Activated T-cell treated with anti-CD3 and anti-CD28 coated beads, Interleukin-2, amount 50 U/mL, for 4 hours (primary cell): ENCODE results near the gene CD2. TPM values are rescaled to one million over a fixed set of nuclear protein-coding genes. Genes with fewer than 3 reads are reported as not detected.

Experiments
- ATAC-seq, 2 donors: fragments of 200-7000 bp; cut with Tn5 transposase; one replicate each; pipeline ENCODE4 v1.10.0; 2021
- DNase-seq: peaks from one replicate; pipeline ENCODE4 v3.0.0-alpha.2; 2020
- H3K27me3 Mint-ChIP-seq: one replicate; pipeline ENCODE4 v1.8.0; 2021; ENCODE audit warnings: low read depth, mixed read lengths
- H3K36me3 Mint-ChIP-seq: one replicate; pipeline ENCODE4 v1.8.0; 2022; ENCODE audit warnings: mixed read lengths; ENCODE audit not compliant: insufficient read depth
- H3K4me1 Mint-ChIP-seq: one replicate; pipeline ENCODE4 v1.8.0; 2021; ENCODE audit warnings: low read depth, mixed read lengths
- H3K4me3 Mint-ChIP-seq: one replicate; pipeline ENCODE4 v1.8.0; 2021; ENCODE audit warnings: mild to moderate bottlenecking, moderate library complexity, mixed read lengths
- H3K9me3 Mint-ChIP-seq: one replicate; pipeline ENCODE4 v1.8.0; 2021; ENCODE audit warnings: mixed read lengths
- total RNA-seq, 3 donors: library from RNA; stranded (reverse); gene quantifications; one replicate each; pipeline ENCODE4 v1.2.1, GENCODE V29; 2021

Gene CD2
- total RNA-seq, 3 donors from 2014 or later: 353 to 393 (median 374) TPM

DNA sequence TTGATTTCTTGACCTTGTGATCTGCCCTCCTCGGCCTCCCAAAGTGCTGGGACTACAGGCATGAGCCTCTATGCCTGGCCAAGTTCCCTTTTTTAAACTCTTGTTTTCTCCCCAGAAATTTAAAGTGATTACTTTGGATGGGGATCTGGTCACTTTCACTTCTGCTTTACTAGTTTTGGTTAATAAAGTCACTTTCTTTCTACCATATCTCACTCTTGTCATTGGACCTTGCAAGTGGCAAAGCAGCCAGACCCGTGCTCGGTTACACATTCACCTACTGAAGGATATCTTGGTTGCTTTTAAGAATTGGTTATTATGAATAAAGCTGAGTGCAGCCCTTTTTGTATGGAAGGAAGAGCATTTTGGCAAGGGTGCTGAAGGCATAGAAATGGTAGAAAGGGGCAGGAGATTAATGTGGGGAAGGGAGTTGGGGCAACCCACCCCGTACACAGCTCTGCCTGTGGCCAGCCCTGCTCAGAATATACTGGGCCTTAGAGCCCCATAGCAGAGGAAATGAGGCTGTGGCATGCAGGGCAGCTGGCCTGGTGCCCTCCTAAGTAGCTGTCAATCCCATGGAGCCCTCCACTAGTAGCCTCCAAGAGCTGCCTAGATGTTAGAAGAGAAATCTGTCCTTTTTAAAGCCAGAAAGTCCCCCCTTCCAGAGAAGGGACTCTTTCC lies 40.7 kb downstream of the CD2 start:
- Mint-ChIP-seq H3K27me3 (no peaks in the 10 kb centered on the region), H3K4me1 (peaks cover 51% of the 10 kb centered on the region), H3K4me3 (no peak overlapping the region), H3K36me3 (peaks cover 11% of the 10 kb centered on the region), H3K9me3 (no peaks in the 10 kb centered on the region)
- no peak for ATAC-seq
- no peak for DNase-seq

DNA sequence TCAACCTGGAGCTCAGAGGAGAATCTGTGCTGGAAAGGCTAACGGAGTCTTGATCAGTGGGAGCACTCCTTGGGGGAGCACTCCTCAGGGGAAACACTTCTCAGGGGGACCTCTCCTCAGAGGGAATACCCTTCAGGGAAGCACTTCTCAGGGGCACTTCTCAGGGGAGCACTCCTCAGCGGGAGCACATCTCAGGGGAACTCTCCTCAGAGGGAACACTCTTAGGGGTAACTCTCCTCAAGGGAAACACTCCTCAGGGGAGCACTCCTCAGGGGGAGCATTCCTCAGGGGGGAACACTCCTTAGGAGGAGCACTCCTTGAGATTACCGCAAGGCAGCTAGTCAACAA lies 41.2 kb downstream of the CD2 start:
- Mint-ChIP-seq H3K27me3 (no peaks in the 10 kb centered on the region), H3K4me3 (no peak overlapping the region), H3K36me3 (peaks cover 13% of the 10 kb centered on the region), H3K9me3 (no peaks in the 10 kb centered on the region), H3K4me1 (peaks cover 51% of the 10 kb centered on the region)
- no peak for DNase-seq
- no peak for ATAC-seq

GRCh38 chr1:116804736-116805135 lies 50.5 kb downstream of the CD2 start:
- H3K4me3 Mint-ChIP-seq: peak overlapping the region; percentile 78
- no peaks in the 10 kb centered on the region for H3K9me3 Mint-ChIP-seq
- DNase-seq (no peak), ATAC-seq (no peak)
- H3K36me3 Mint-ChIP-seq: peaks cover 9% of the 10 kb centered on the region
- H3K4me1 Mint-ChIP-seq: peaks cover 86% of the 10 kb centered on the region
- no peaks in the 10 kb centered on the region for H3K27me3 Mint-ChIP-seq

- ATAC-seq (no peak), DNase-seq (no peak)
- no peaks in the 10 kb centered on the region for H3K9me3 Mint-ChIP-seq
- peaks cover 6% of the 10 kb centered on the region for H3K36me3 Mint-ChIP-seq
- peak overlapping the region; percentile 78 for H3K4me3 Mint-ChIP-seq
- peaks cover 86% of the 10 kb centered on the region for H3K4me1 Mint-ChIP-seq
- no peaks in the 10 kb centered on the region for H3K27me3 Mint-ChIP-seq
Observed at GRCh38 chr1:116805398-116805797, 51.2 kb downstream of the CD2 start.

- H3K36me3 Mint-ChIP-seq: peaks cover 8% of the 10 kb centered on the region
- no peaks in the 10 kb centered on the region for H3K27me3 Mint-ChIP-seq
- no peaks in the 10 kb centered on the region for H3K9me3 Mint-ChIP-seq
- peak overlapping the region; percentile 78 for H3K4me3 Mint-ChIP-seq
- peak; percentile 47 for DNase-seq
- ATAC-seq: peak; percentile 78 to 83
- H3K4me1 Mint-ChIP-seq: peaks cover 85% of the 10 kb centered on the region
Observed at GRCh38 chr1:116806245-116806644, 52.0 kb downstream of the CD2 start.

DNA sequence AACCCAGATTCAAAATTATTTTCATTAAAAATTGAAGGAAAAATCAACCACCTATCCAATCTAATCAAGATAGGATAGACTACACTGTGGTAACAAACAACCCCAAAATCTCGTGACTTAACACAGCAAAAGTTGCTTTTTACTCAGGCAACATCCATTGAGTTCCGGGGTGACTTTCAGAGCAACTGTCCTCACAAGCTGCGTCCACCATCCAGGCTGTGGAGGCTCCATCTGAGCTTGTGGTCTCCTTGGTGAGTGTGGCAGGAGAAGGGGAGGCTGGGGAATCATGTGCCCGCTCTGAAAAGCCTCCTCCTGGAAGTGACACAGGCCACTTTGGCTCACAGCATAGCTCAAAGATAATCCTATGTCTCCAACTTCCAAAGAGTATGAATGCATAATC lies 52.4 kb downstream of the CD2 start:
- peaks cover 2% of the 10 kb centered on the region for H3K9me3 Mint-ChIP-seq
- no peak for DNase-seq
- peak; percentile 5 to 8 for ATAC-seq
- peaks cover 86% of the 10 kb centered on the region for H3K4me1 Mint-ChIP-seq
- no peaks in the 10 kb centered on the region for H3K27me3 Mint-ChIP-seq
- H3K4me3 Mint-ChIP-seq: peak overlapping the region; percentile 78
- H3K36me3 Mint-ChIP-seq: peaks cover 8% of the 10 kb centered on the region

DNA sequence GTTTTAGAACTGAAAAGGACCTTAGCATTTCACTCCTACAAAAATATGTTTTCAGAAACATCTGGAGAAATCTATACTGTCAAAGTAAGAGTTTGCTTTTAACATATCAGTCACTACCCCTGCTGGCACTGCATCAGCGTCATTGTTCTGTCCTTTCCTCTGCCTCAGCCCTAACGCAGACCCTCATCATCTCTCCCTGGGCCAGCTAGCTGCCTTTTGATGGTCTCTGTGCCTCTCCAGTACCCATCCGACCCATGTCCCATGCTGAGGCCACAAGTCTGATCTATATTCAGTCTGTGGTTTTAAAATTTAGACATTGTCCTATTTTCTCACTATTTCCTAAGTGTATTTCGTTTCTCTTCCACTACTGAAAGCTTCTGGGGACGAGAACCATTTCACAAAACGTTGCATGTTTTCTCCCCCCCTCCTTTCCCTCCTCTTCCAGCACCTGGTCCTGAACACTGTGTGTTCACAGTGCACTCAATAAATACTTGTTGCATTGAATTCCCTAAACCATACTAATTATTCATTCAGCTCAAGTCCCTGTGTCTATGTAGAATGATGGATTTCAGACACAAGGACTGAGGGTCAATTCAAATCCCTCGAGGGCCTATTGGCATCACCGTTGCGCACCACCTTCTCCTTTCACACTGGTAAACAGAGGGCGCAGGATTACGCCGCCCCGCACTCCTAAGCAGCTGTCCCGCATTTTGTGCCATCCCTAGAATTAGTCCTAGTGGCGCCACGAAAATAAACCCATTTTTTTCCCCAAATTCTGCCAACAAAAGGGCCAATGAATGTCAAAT lies 53.4 kb downstream of the CD2 start:
- Mint-ChIP-seq H3K27me3 (no peaks in the 10 kb centered on the region), H3K36me3 (peaks cover 5% of the 10 kb centered on the region), H3K4me1 (peaks cover 84% of the 10 kb centered on the region), H3K4me3 (peak overlapping the region; percentile 75), H3K9me3 (peaks cover 10% of the 10 kb centered on the region)
- peak in 1 of 2 donors; percentile 23 for ATAC-seq
- DNase-seq: no peak

GRCh38 chr1:116808200-116808847 lies 54.1 kb downstream of the CD2 start:
- ATAC-seq (peak in 1 of 2 donors; percentile 10), DNase-seq (no peak)
- Mint-ChIP-seq H3K4me3 (peak overlapping the region; percentile 75), H3K4me1 (peaks cover 82% of the 10 kb centered on the region), H3K36me3 (peaks cover 5% of the 10 kb centered on the region), H3K27me3 (no peaks in the 10 kb centered on the region), H3K9me3 (peaks cover 14% of the 10 kb centered on the region)

GRCh38 chr1:116808848-116809508 lies 54.7 kb downstream of the CD2 start:
- ATAC-seq: no peak
- H3K4me1 Mint-ChIP-seq: peaks cover 79% of the 10 kb centered on the region
- peaks cover 6% of the 10 kb centered on the region for H3K36me3 Mint-ChIP-seq
- H3K4me3 Mint-ChIP-seq: peak overlapping the region; percentile 75
- H3K9me3 Mint-ChIP-seq: peaks cover 20% of the 10 kb centered on the region
- no peaks in the 10 kb centered on the region for H3K27me3 Mint-ChIP-seq
- no peak for DNase-seq

GRCh38 chr1:116811321-116811720 lies 57.1 kb downstream of the CD2 start:
- H3K9me3 Mint-ChIP-seq: peaks cover 26% of the 10 kb centered on the region
- H3K4me3 Mint-ChIP-seq: no peak overlapping the region
- DNase-seq (no peak), ATAC-seq (no peak)
- peaks cover 77% of the 10 kb centered on the region for H3K4me1 Mint-ChIP-seq
- H3K36me3 Mint-ChIP-seq: peaks cover 7% of the 10 kb centered on the region
- no peaks in the 10 kb centered on the region for H3K27me3 Mint-ChIP-seq

- Mint-ChIP-seq H3K4me3 (peak overlapping the region; percentile 38), H3K9me3 (peaks cover 26% of the 10 kb centered on the region), H3K4me1 (peaks cover 64% of the 10 kb centered on the region), H3K27me3 (no peaks in the 10 kb centered on the region), H3K36me3 (peaks cover 7% of the 10 kb centered on the region)
- ATAC-seq: peak; percentile 48 to 63
- no peak for DNase-seq
Observed at GRCh38 chr1:116814926-116815723, 60.9 kb downstream of the CD2 start.

- peaks cover 6% of the 10 kb centered on the region for H3K36me3 Mint-ChIP-seq
- peaks cover 16% of the 10 kb centered on the region for H3K9me3 Mint-ChIP-seq
- ATAC-seq (peak; percentile 80 to 83), DNase-seq (peak; percentile 80)
- no peaks in the 10 kb centered on the region for H3K27me3 Mint-ChIP-seq
- H3K4me3 Mint-ChIP-seq: peak overlapping the region; percentile 61
- peaks cover 44% of the 10 kb centered on the region for H3K4me1 Mint-ChIP-seq
Observed at GRCh38 chr1:116817582-116818064, 63.4 kb downstream of the CD2 start.
